HCT116 (cell line): ENCODE measurements around the gene GPR15. TPM values are rescaled to one million over a fixed set of nuclear protein-coding genes. Genes with fewer than 3 reads are reported as not detected.

Experiments used
- ATAC-seq: fragments of 200-7000 bp; cut with Tn5 transposase; 2 replicates; pipeline ENCODE4 v1.9.1; 2020; ENCODE audit warnings: mild to moderate bottlenecking, moderate library complexity
- BruUV-seq: library from RNA; stranded (reverse); fragments of 400-500 nt; replicated peaks from 2 replicates; lab custom pipeline; 2021; lab: Mats Ljungman, UMichigan
- CTCF ChIA-PET: fragments of 300-600 bp; sonication (Branson Sonifier 250); formaldehyde crosslinking; loops from one replicate; lab custom pipeline; 2021; ENCODE audit warnings: antibody characterized with exemption; lab: Charles Lee
- POLR2A ChIA-PET: fragments of 300-600, 350-600 bp; sonication (Branson Sonifier 250); formaldehyde crosslinking; loops from one replicate; lab custom pipeline; 2021; ENCODE audit warnings: antibody characterized with exemption; lab: Charles Lee
- RAD21 ChIA-PET, 2 experiments: fragments of 300-600 bp; sonication (Branson Sonifier 250); formaldehyde crosslinking; loops; one replicate each; lab custom pipeline; 2023; ENCODE audit warnings: low total read pairs in 2 of 2; ENCODE audit not compliant: uncharacterized antibody in 2 of 2, unreplicated experiment in 2 of 2, low non-redundant PET in 1 of 2; lab: Charles Lee
- DNase-seq: peaks from one replicate; pipeline ENCODE4 v3.0.0-alpha.2; 2010; ENCODE audit warnings: low read depth, low spot score
- H2AFZ ChIP-seq: fragments of 200-600 bp; shearing (Covaris generic), sonication (generic); 2 replicates; pipeline ENCODE4 v1.6.1; 2017; ENCODE audit warnings: low read depth, mixed run types, mixed read lengths, antibody characterized with exemption, low read length; ENCODE audit not compliant: poor library complexity, severe bottlenecking
- H3K27ac ChIP-seq: 2 replicates; pipeline ENCODE4 v1.5.1; 2012; ENCODE audit warnings: low read depth, low read length
- H3K27me3 ChIP-seq: fragments of 200-600 bp; sonication (generic); 2 replicates; pipeline ENCODE4 v1.6.1; 2016; ENCODE audit warnings: mixed run types, low read length, mixed read lengths; ENCODE audit not compliant: insufficient read depth
- H3K36me3 ChIP-seq, 2 experiments: fragments of 200-500 bp in 1 of 2; fragments of 200-600 bp in 1 of 2; sonication (Bioruptor generic) in 1 of 2; sonication (generic) in 1 of 2; 2 replicates each; pipeline versions ENCODE4 v1.5.1 to v1.6.1; 2014 to 2016; ENCODE audit warnings: low read length in 2 of 2, inconsistent platforms in 1 of 2, mixed read lengths in 1 of 2, mixed run types in 1 of 2; ENCODE audit not compliant: insufficient read depth in 2 of 2, control insufficient read depth in 1 of 2
- H3K4me1 ChIP-seq, 2 experiments: fragments of 200-600 bp in 1 of 2; sonication (generic) in 1 of 2; 2 replicates each; pipeline versions ENCODE4 v1.5.1 to v1.6.1; 2012 to 2017; ENCODE audit warnings: low read length in 2 of 2, inconsistent platforms in 1 of 2, mild to moderate bottlenecking in 1 of 2, mixed read lengths in 1 of 2, mixed run types in 1 of 2, moderate library complexity in 1 of 2; ENCODE audit not compliant: insufficient read depth in 2 of 2, control insufficient read depth in 1 of 2
- H3K4me2 ChIP-seq: fragments of 200-600 bp; sonication (generic); 2 replicates; pipeline ENCODE4 v1.6.1; 2017; ENCODE audit warnings: mixed run types, low read length, mixed read lengths
- H3K4me3 ChIP-seq, 2 experiments: fragments of 200-600 bp in 1 of 2; sonication (generic) in 1 of 2; replicated peaks in 1 of 2; 2 replicates each; pipeline ENCODE4 v1.5.1; 2011 to 2016; ENCODE audit warnings: low read length in 2 of 2, control low read depth in 1 of 2, low read depth in 1 of 2, mild to moderate bottlenecking in 1 of 2, mixed read lengths in 1 of 2, mixed run types in 1 of 2
- H3K79me2 ChIP-seq: fragments of 200-600 bp; sonication (generic); 2 replicates; pipeline ENCODE4 v1.6.1; 2017; ENCODE audit warnings: mild to moderate bottlenecking, mixed run types, low read length, moderate library complexity, mixed read lengths; ENCODE audit not compliant: insufficient read depth
- H3K9ac ChIP-seq: fragments of 200-600 bp; sonication (generic); 2 replicates; pipeline ENCODE4 v1.6.1; 2016; ENCODE audit warnings: low read length, mixed read lengths
- H3K9me2 ChIP-seq: fragments of 200-600 bp; sonication (generic), shearing (Covaris generic); 2 replicates; pipeline ENCODE4 v1.6.1; 2017; ENCODE audit warnings: mixed run types, mild to moderate bottlenecking, moderate library complexity; ENCODE audit not compliant: insufficient read depth
- H3K9me3 ChIP-seq, 2 experiments: fragments of 200-500 bp in 1 of 2; fragments of 200-600 bp in 1 of 2; sonication (Bioruptor generic) in 1 of 2; sonication (generic) in 1 of 2; 2 replicates each; pipeline ENCODE4 v1.6.1; 2014 to 2017; ENCODE audit warnings: low read length in 2 of 2, mixed read lengths in 2 of 2, inconsistent platforms in 1 of 2, low read depth in 1 of 2, mild to moderate bottlenecking in 1 of 2, mixed run types in 1 of 2, moderate library complexity in 1 of 2; ENCODE audit not compliant: control insufficient read depth in 1 of 2, insufficient read depth in 1 of 2
- H4K20me1 ChIP-seq: fragments of 200-600 bp; sonication (generic), shearing (Covaris generic); 2 replicates; pipeline ENCODE4 v1.6.1; 2017; ENCODE audit warnings: mixed run types, mild to moderate bottlenecking, moderate library complexity; ENCODE audit not compliant: insufficient read depth
- CBX3 ChIP-seq: IDR thresholded peaks from 2 replicates; pipeline ENCODE4 v1.6.1; 2012; ENCODE audit warnings: low read depth
- CEBPB ChIP-seq: IDR thresholded peaks from 2 replicates; pipeline ENCODE4 v1.6.1; 2012; ENCODE audit warnings: low read depth
- ELF1 ChIP-seq: IDR thresholded peaks from 2 replicates; pipeline ENCODE4 v1.6.1; 2012; ENCODE audit warnings: low read depth, borderline replicate concordance
- EZH2phosphoT487 ChIP-seq: fragments of 200-600 bp; IDR thresholded peaks from 2 replicates; pipeline ENCODE4 v1.6.1; 2018; ENCODE audit warnings: antibody characterized with exemption, borderline replicate concordance
- POLR2A ChIP-seq: IDR thresholded peaks from 2 replicates; pipeline ENCODE4 v1.7.0; 2011; ENCODE audit warnings: borderline replicate concordance; ENCODE audit not compliant: insufficient read depth, insufficient read length; ENCODE audit errors: extremely low read depth
- SIN3A ChIP-seq: IDR thresholded peaks from 2 replicates; pipeline ENCODE4 v1.6.1; 2012; ENCODE audit warnings: low read depth
- SP1 ChIP-seq: IDR thresholded peaks from 2 replicates; pipeline ENCODE4 v1.6.1; 2012; ENCODE audit warnings: low read depth
- TCF7L2 ChIP-seq: IDR thresholded peaks from 2 replicates; pipeline ENCODE4 v1.7.0; 2011; ENCODE audit warnings: borderline replicate concordance, inconsistent platforms; ENCODE audit not compliant: insufficient read depth, insufficient read length; ENCODE audit errors: extremely low read depth
- ZFX ChIP-seq: fragments of 450-650 bp; IDR thresholded peaks from 2 replicates; pipeline ENCODE4 v1.6.1; 2017
- ZNF274 ChIP-seq: fragments of 200-500 bp; sonication (Bioruptor generic); IDR thresholded peaks from 2 replicates; pipeline ENCODE4 v1.6.1; 2014; ENCODE audit warnings: mild to moderate bottlenecking, low read depth, low read length, inconsistent platforms
- intact Hi-C: fragments of 100-400 bp; cut with micrococcal nuclease; formaldehyde crosslinking; loops from 2 replicates; pipeline ENCODE4 v1.10.0; 2022
- total RNA-seq: library from RNA; stranded (reverse); gene quantifications from one replicate; pipeline ENCODE4 v1.2.1, GENCODE V29; 2021; ENCODE audit not compliant: unreplicated experiment
- TF ChIP-seq, protein P1 (sequence below): IDR thresholded peaks from 2 replicates; pipeline ENCODE4 v1.6.1; 2012
- TF ChIP-seq, protein P2 (sequence below): IDR thresholded peaks from 2 replicates; pipeline ENCODE4 v1.6.1; 2011; ENCODE audit warnings: mild to moderate bottlenecking, low read length, moderate library complexity; ENCODE audit not compliant: insufficient replicate concordance; ENCODE audit errors: extremely low read depth
- TF ChIP-seq, protein P3 (sequence below), 3 experiments: fragments of 200-600 bp in 1 of 3; sonication (generic) in 1 of 3; IDR thresholded peaks in 2 of 3; conservative IDR thresholded peaks in 1 of 3; 2 replicates each; pipeline ENCODE4 v1.5.1; 2012 to 2017; ENCODE audit warnings: low read depth in 2 of 3, low read length in 2 of 3, antibody characterized with exemption in 1 of 3, borderline replicate concordance in 1 of 3, control low read depth in 1 of 3, mild to moderate bottlenecking in 1 of 3, mixed read lengths in 1 of 3, mixed run types in 1 of 3, moderate library complexity in 1 of 3; ENCODE audit not compliant: insufficient read depth in 1 of 3
- TF ChIP-seq, protein P4 (sequence below): IDR thresholded peaks from 2 replicates; pipeline ENCODE4 v1.6.1; 2012

The GPR15 gene
- total RNA-seq, 1 experiment from 2014 or later, result 1.1 TPM

- ChIA-PET POLR2A (interaction anchor here (0.8 to 2.5 kb wide), 9 partner anchors 8 to 406 kb away, joined by 3 to 12 read pairs (median 3); partner anchors contain the start of genes CLDND1 and CPOX), RAD21 (interaction anchor here in 1 of 2 experiments (0.9 to 1.2 kb wide), 2 partner anchors 42 to 236 kb away, joined by 3 read pairs; partner anchors contain the start of gene CLDND1), CTCF (interaction anchor here (1.4 kb wide), 1 partner anchor 9 kb away, joined by 4 read pairs; no protein-coding TSS in a partner anchor)
- no peak for TF ChIP-seq ZFX
- no peak for TF ChIP-seq ZNF274
- no peak for TF ChIP-seq CEBPB
- no peak for TF ChIP-seq ELF1
- TF ChIP-seq, protein P1, sequence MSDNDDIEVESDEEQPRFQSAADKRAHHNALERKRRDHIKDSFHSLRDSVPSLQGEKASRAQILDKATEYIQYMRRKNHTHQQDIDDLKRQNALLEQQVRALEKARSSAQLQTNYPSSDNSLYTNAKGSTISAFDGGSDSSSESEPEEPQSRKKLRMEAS, result no peak
- TF ChIP-seq, protein P2, sequence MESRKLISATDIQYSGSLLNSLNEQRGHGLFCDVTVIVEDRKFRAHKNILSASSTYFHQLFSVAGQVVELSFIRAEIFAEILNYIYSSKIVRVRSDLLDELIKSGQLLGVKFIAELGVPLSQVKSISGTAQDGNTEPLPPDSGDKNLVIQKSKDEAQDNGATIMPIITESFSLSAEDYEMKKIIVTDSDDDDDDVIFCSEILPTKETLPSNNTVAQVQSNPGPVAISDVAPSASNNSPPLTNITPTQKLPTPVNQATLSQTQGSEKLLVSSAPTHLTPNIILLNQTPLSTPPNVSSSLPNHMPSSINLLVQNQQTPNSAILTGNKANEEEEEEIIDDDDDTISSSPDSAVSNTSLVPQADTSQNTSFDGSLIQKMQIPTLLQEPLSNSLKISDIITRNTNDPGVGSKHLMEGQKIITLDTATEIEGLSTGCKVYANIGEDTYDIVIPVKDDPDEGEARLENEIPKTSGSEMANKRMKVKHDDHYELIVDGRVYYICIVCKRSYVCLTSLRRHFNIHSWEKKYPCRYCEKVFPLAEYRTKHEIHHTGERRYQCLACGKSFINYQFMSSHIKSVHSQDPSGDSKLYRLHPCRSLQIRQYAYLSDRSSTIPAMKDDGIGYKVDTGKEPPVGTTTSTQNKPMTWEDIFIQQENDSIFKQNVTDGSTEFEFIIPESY, result no peak
- 0 out of 2 replicates have a peak, but pooled peaks have one; percentile 18 for TF ChIP-seq CBX3
- TF ChIP-seq POLR2A, result no peak
- TF ChIP-seq, protein P3, sequence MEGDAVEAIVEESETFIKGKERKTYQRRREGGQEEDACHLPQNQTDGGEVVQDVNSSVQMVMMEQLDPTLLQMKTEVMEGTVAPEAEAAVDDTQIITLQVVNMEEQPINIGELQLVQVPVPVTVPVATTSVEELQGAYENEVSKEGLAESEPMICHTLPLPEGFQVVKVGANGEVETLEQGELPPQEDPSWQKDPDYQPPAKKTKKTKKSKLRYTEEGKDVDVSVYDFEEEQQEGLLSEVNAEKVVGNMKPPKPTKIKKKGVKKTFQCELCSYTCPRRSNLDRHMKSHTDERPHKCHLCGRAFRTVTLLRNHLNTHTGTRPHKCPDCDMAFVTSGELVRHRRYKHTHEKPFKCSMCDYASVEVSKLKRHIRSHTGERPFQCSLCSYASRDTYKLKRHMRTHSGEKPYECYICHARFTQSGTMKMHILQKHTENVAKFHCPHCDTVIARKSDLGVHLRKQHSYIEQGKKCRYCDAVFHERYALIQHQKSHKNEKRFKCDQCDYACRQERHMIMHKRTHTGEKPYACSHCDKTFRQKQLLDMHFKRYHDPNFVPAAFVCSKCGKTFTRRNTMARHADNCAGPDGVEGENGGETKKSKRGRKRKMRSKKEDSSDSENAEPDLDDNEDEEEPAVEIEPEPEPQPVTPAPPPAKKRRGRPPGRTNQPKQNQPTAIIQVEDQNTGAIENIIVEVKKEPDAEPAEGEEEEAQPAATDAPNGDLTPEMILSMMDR (IDR thresholded peaks at IDR 0.05 in 2 of 3, conservative IDR thresholded peaks at IDR 0.05 in 1 of 3; ENCODE audit: borderline replicate concordance in 1 of 3, insufficient read depth in 1 of 3, low read depth in 2 of 3, low read length in 2 of 3), result 0 out of 6 replicates have a peak, but pooled peaks of 1 of the 3 experiments have one; percentile 1
- no peak for TF ChIP-seq TCF7L2
- TF ChIP-seq, protein P4, sequence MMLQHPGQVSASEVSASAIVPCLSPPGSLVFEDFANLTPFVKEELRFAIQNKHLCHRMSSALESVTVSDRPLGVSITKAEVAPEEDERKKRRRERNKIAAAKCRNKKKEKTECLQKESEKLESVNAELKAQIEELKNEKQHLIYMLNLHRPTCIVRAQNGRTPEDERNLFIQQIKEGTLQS, result no peak
- TF ChIP-seq SIN3A, result 0 out of 2 replicates have a peak, but pooled peaks have one; percentile 15
- TF ChIP-seq SP1, result peak; percentile 53; the same call in 1 of the 2 replicates
- TF ChIP-seq EZH2phosphoT487, result no peak
- no TSS peak for BruUV-seq
- Histone ChIP-seq H3K9ac (peak overlapping the region; percentile 59), H3K79me2 (no peaks in the 10 kb centered on the region; the same call in none of the 2 replicates), H4K20me1 (no peaks in the 10 kb centered on the region), H3K27ac (peak overlapping the region; percentile 83), H3K36me3 (no peaks in the 10 kb centered on the region), H3K4me3 (no peak overlapping the region), H2AFZ (no peak overlapping the region), H3K4me1 (peaks cover 58 to 75% of the 10 kb centered on the region in 2 experiments), H3K4me2 (peak overlapping the region; percentile 38), H3K27me3 (no peaks in the 10 kb centered on the region), H3K9me2 (no peaks in the 10 kb centered on the region), H3K9me3 (no peaks in the 10 kb centered on the region)
- ATAC-seq (peak; percentile 13; the same call in 1 of the 2 replicates), DNase-seq (no peak)
- intact Hi-C loops, result no loop called here
These were observed 33.5 kb downstream of the GPR15 start for GRCh38 chr3:98565237-98565643.
